H1 (cell line): ENCODE results near the gene XPO5. TPM values are rescaled to one million over a fixed set of nuclear protein-coding genes. Genes with fewer than 3 reads are reported as not detected.

Experiments
- CTCF ChIA-PET: fragments of 300-600 bp; sonication (Branson Sonifier 250); formaldehyde crosslinking; loops from one replicate; lab custom pipeline; 2021; ENCODE audit not compliant: partially characterized antibody; lab: Charles Lee
- POLR2A ChIA-PET: fragments of 300-600 bp; sonication (Branson Sonifier 250); formaldehyde crosslinking; loops from one replicate; lab custom pipeline; 2021; ENCODE audit warnings: inconsistent platforms; ENCODE audit not compliant: partially characterized antibody; lab: Charles Lee
- DNase-seq, 2 experiments: peaks; one replicate each; pipeline versions ENCODE4 v3.0.0 to v3.0.0-alpha.2; 2010 to 2022; ENCODE audit warnings: low spot score in 2 of 2, low read depth in 1 of 2, mixed read lengths in 1 of 2
- FAIRE-seq: peaks from 2 replicates; lab custom pipeline; 2011; peaks lifted over from hg19 to GRCh38; lab: Jason Lieb, UNC
- H2AFZ ChIP-seq: 2 replicates; pipeline ENCODE4 v1.8.1; 2012; ENCODE audit warnings: low read length, inconsistent platforms
- H2AK5ac ChIP-seq: 2 replicates; pipeline ENCODE4 v1.6.1; 2013; ENCODE audit warnings: low read depth, low read length
- H2BK120ac ChIP-seq: replicated peaks from 2 replicates; pipeline ENCODE3; 2013; ENCODE audit warnings: low read depth, low read length, inconsistent platforms
- H2BK12ac ChIP-seq: 2 replicates; pipeline ENCODE4 v1.6.1; 2013; ENCODE audit warnings: low read depth, low read length
- H2BK15ac ChIP-seq: 2 replicates; pipeline ENCODE4 v1.6.1; 2013; ENCODE audit warnings: low read length
- H2BK20ac ChIP-seq: 2 replicates; pipeline ENCODE4 v1.6.1; 2013; ENCODE audit warnings: low read length
- H2BK5ac ChIP-seq: 2 replicates; pipeline ENCODE4 v1.6.1; 2013; ENCODE audit warnings: low read depth, low read length
- H3K14ac ChIP-seq: 2 replicates; pipeline ENCODE4 v1.6.1; 2013; ENCODE audit warnings: inconsistent platforms; ENCODE audit not compliant: insufficient read length
- H3K18ac ChIP-seq: 2 replicates; pipeline ENCODE4 v1.6.1; 2013; ENCODE audit warnings: low read length; ENCODE audit errors: extremely low read depth
- H3K23ac ChIP-seq: 2 replicates; pipeline ENCODE4 v1.6.1; 2013; ENCODE audit warnings: inconsistent platforms; ENCODE audit not compliant: insufficient read length
- H3K23me2 ChIP-seq: 2 replicates; pipeline ENCODE4 v1.6.1; 2013; ENCODE audit warnings: low read depth, low read length
- H3K27ac ChIP-seq: 2 replicates; pipeline ENCODE4 v1.6.1; 2011; ENCODE audit warnings: low read depth, low read length, inconsistent platforms
- H3K27me3 ChIP-seq, 4 experiments: replicated peaks in 1 of 4; 1 replicate in 1 of 4; 2 replicates in 3 of 4; pipeline versions ENCODE4 v1.6.1 to v1.8.1; 2011 to 2013; ENCODE audit warnings: low read length in 3 of 4, mild to moderate bottlenecking in 3 of 4, inconsistent platforms in 2 of 4, mixed read lengths in 2 of 4, moderate library complexity in 1 of 4; ENCODE audit not compliant: control insufficient read depth in 3 of 4, insufficient read depth in 3 of 4; ENCODE audit errors: extremely low read depth in 1 of 4
- H3K36me3 ChIP-seq, 4 experiments: 2 replicates each; pipeline versions ENCODE4 v1.6.1 to v1.8.1; 2011 to 2013; ENCODE audit warnings: mild to moderate bottlenecking in 4 of 4, low read length in 3 of 4, moderate library complexity in 2 of 4, control low read depth in 1 of 4, inconsistent platforms in 1 of 4; ENCODE audit not compliant: insufficient read depth in 4 of 4, control insufficient read depth in 2 of 4
- H3K4ac ChIP-seq: replicated peaks from 2 replicates; pipeline ENCODE3; 2013; ENCODE audit warnings: low read length, low read depth, mixed read lengths, inconsistent platforms; ENCODE audit not compliant: insufficient read length
- H3K4me1 ChIP-seq, 4 experiments: replicated peaks in 1 of 4; 1 replicate in 1 of 4; 2 replicates in 3 of 4; pipeline versions ENCODE4 v1.6.1 to v1.8.1; 2011 to 2013; ENCODE audit warnings: low read length in 3 of 4, inconsistent platforms in 2 of 4, mixed read lengths in 1 of 4; ENCODE audit not compliant: insufficient read depth in 4 of 4, control insufficient read depth in 3 of 4
- H3K4me2 ChIP-seq, 2 experiments: 2 replicates each; pipeline versions ENCODE4 v1.6.1 to v1.8.1; 2011 to 2013; ENCODE audit warnings: low read depth in 2 of 2, low read length in 2 of 2, control low read depth in 1 of 2, inconsistent platforms in 1 of 2, mild to moderate bottlenecking in 1 of 2; ENCODE audit not compliant: insufficient read depth in 1 of 2
- H3K4me3 ChIP-seq, 4 experiments: fragments of 200-600, 300-600 bp in 1 of 4; sonication (generic), shearing (Covaris generic), sonication (Bioruptor Twin) in 1 of 4; 2 replicates each; pipeline versions ENCODE4 v1.5.1 to v1.8.1; 2011 to 2016; ENCODE audit warnings: low read length in 4 of 4, low read depth in 3 of 4, control low read depth in 2 of 4, inconsistent platforms in 2 of 4, mild to moderate bottlenecking in 2 of 4, mixed read lengths in 1 of 4, moderate library complexity in 1 of 4; ENCODE audit not compliant: insufficient read depth in 2 of 4; ENCODE audit errors: extremely low read depth in 1 of 4
- H3K56ac ChIP-seq: replicated peaks from 2 replicates; pipeline ENCODE3; 2013; ENCODE audit warnings: low read depth, mild to moderate bottlenecking, mixed read lengths, low read length, inconsistent platforms; ENCODE audit not compliant: insufficient read length
- H3K79me1 ChIP-seq: 2 replicates; pipeline ENCODE4 v1.6.1; 2013; ENCODE audit warnings: low read depth, low read length, control low read depth
- H3K79me2 ChIP-seq, 2 experiments: 2 replicates each; pipeline versions ENCODE4 v1.6.1 to v1.8.1; 2012 to 2013; ENCODE audit warnings: low read length in 2 of 2, mild to moderate bottlenecking in 2 of 2, inconsistent platforms in 1 of 2; ENCODE audit not compliant: insufficient read depth in 2 of 2, control insufficient read depth in 1 of 2
- H3K9ac ChIP-seq, 4 experiments: replicated peaks in 1 of 4; 1 replicate in 1 of 4; 2 replicates in 3 of 4; pipeline versions ENCODE4 v1.6.1 to v1.8.1; 2011 to 2013; ENCODE audit warnings: low read depth in 3 of 4, low read length in 3 of 4, control low read depth in 2 of 4, mild to moderate bottlenecking in 2 of 4, moderate library complexity in 2 of 4, inconsistent platforms in 1 of 4; ENCODE audit errors: extremely low read depth in 1 of 4
- H3K9me3 ChIP-seq, 2 experiments: 2 replicates each; pipeline versions ENCODE4 v1.6.1 to v1.8.1; 2012 to 2013; ENCODE audit warnings: mild to moderate bottlenecking in 2 of 2, moderate library complexity in 2 of 2, control low read depth in 1 of 2, inconsistent platforms in 1 of 2, low read depth in 1 of 2, low read length in 1 of 2, mixed read lengths in 1 of 2; ENCODE audit not compliant: insufficient read depth in 2 of 2
- H4K20me1 ChIP-seq, 2 experiments: replicated peaks in 1 of 2; 2 replicates each; pipeline versions ENCODE3 to v1.8.1; 2011 to 2013; ENCODE audit warnings: inconsistent platforms in 2 of 2, low read length in 2 of 2, mild to moderate bottlenecking in 1 of 2; ENCODE audit not compliant: insufficient read depth in 2 of 2, control insufficient read depth in 1 of 2
- H4K5ac ChIP-seq: 2 replicates; pipeline ENCODE4 v1.6.1; 2013; ENCODE audit warnings: low read length, low read depth, mixed read lengths, inconsistent platforms; ENCODE audit not compliant: insufficient read length
- H4K8ac ChIP-seq: 2 replicates; pipeline ENCODE4 v1.8.0; 2013; ENCODE audit warnings: mild to moderate bottlenecking, moderate library complexity, low read length, inconsistent platforms; ENCODE audit not compliant: insufficient read depth; ENCODE audit errors: extremely low read depth
- H4K91ac ChIP-seq: replicated peaks from 2 replicates; pipeline ENCODE3; 2013; ENCODE audit warnings: low read length, mixed read lengths, inconsistent platforms; ENCODE audit not compliant: insufficient read length
- ATF3 ChIP-seq: IDR thresholded peaks from 2 replicates; pipeline ENCODE4 v1.6.1; 2011; ENCODE audit warnings: low read depth, mild to moderate bottlenecking, low read length; ENCODE audit not compliant: insufficient read depth
- BCL11A ChIP-seq, 2 experiments: IDR thresholded peaks; one replicate each; pipeline ENCODE4 v1.6.1; 2011; ENCODE audit warnings: low read depth in 2 of 2, low read length in 2 of 2, mild to moderate bottlenecking in 2 of 2
- EP300 ChIP-seq, 2 experiments: IDR thresholded peaks; 1 replicate in 1 of 2; 2 replicates in 1 of 2; pipeline ENCODE4 v1.6.1; 2011 to 2012; ENCODE audit warnings: low read depth in 2 of 2, low read length in 2 of 2, mild to moderate bottlenecking in 2 of 2, borderline replicate concordance in 1 of 2, inconsistent platforms in 1 of 2, moderate library complexity in 1 of 2
- HDAC2 ChIP-seq, 2 experiments: fragments of 300-600 bp in 1 of 2; sonication (generic) in 1 of 2; IDR thresholded peaks; 2 replicates each; pipeline ENCODE4 v1.6.1; 2011 to 2012; ENCODE audit warnings: low read depth in 2 of 2, low read length in 2 of 2, mild to moderate bottlenecking in 2 of 2, moderate library complexity in 2 of 2, borderline replicate concordance in 1 of 2, inconsistent platforms in 1 of 2
- KDM4A ChIP-seq: IDR thresholded peaks from one replicate; pipeline ENCODE4 v1.7.1; 2012; ENCODE audit warnings: low read depth, mild to moderate bottlenecking, moderate library complexity, low read length, inconsistent platforms; ENCODE audit not compliant: severe bottlenecking
- MAFK ChIP-seq: IDR thresholded peaks from 2 replicates; pipeline ENCODE4 v1.6.1; 2012; ENCODE audit warnings: low read depth, mild to moderate bottlenecking, improper control_type of control experiment, low read length
- RBBP5 ChIP-seq: IDR thresholded peaks from 2 replicates; pipeline ENCODE4 v1.7.1; 2012; ENCODE audit warnings: low read depth, mild to moderate bottlenecking, inconsistent platforms, low read length, moderate library complexity, borderline replicate concordance
- WGBS, 2 experiments: shearing (Covaris generic) in 1 of 2; methylation state at CpG; one replicate each; pipeline versions ENCODE4 v1.1.6 to v1.1.7; 2013 to 2015; ENCODE audit warnings: low lambda C conversion rate in 2 of 2, mixed read lengths in 2 of 2, inconsistent platforms in 1 of 2, low coverage in 1 of 2, missing lambda C conversion rate in 1 of 2; ENCODE audit not compliant: insufficient replicate concordance in 2 of 2, insufficient coverage in 1 of 2, insufficient read length in 1 of 2; ENCODE audit errors: extremely low coverage in 1 of 2, missing lambda C conversion rate in 1 of 2; 5-methylcytosine and 5-hydroxymethylcytosine counted together
- polyA plus RNA-seq, 7 experiments: library from polyadenylated mRNA; depleted of rRNA in 3 of 7; stranded (reverse) in 5 of 7; unstranded in 2 of 7; fragments of >200 nt in 5 of 7; fragments of 200-250 nt in 2 of 7; gene quantifications; 1 replicate in 5 of 7; 2 replicates in 1 of 7; 4 replicates in 1 of 7; pipeline versions ENCODE4 v1.2.1 to v1.2.3, GENCODE V29; 2011 to 2013; ENCODE audit warnings: missing spikeins in 2 of 7, mixed read lengths in 2 of 7
- total RNA-seq: library from RNA; stranded (reverse); fragmentation: NEBNext Ultra II Directional; extraction: Animal tissue kit (Norgen Biotek cat#: 25700); gene quantifications from 2 replicates; pipeline ENCODE4 v1.2.1, GENCODE V29; 2021
- TF ChIP-seq, protein P1 (sequence below): IDR thresholded peaks from 2 replicates; pipeline ENCODE4 v1.6.1; 2012; ENCODE audit warnings: low read length, inconsistent platforms
- TF ChIP-seq, protein P2 (sequence below): IDR thresholded peaks from 2 replicates; pipeline ENCODE4 v1.6.1; 2012; ENCODE audit warnings: inconsistent platforms

The XPO5 gene
- total and polyA plus RNA-seq, 2 of the 8 experiments (the other 6 are each of a cell fraction or from before 2014, with no cell fraction given), result 80.6 to 95.7 TPM

GRCh38 chr6:43490523-43490939 lies 85.3 kb downstream of the XPO5 start:
- Histone ChIP-seq H3K14ac (no peak overlapping the region), H2BK20ac (no peak overlapping the region), H3K23me2 (no peaks in the 10 kb centered on the region), H3K23ac (no peak overlapping the region), H3K4me3 (no peak overlapping the region), H3K9ac (no peak overlapping the region), H3K79me2 (peaks cover 4 to 66% of the 10 kb centered on the region in 2 experiments), H2BK5ac (no peak overlapping the region), H3K56ac (no peak overlapping the region), H4K5ac (no peak overlapping the region), H2BK12ac (no peak overlapping the region), H2AK5ac (no peak overlapping the region), H3K27me3 (no peaks in the 10 kb centered on the region), H3K4ac (no peak overlapping the region), H4K8ac (no peak overlapping the region), H3K4me1 (peaks cover 3 to 14% (median 8%) of the 10 kb centered on the region in 4 experiments; a peak in 6 of 7 replicates), H4K20me1 (peaks cover 20 to 41% of the 10 kb centered on the region in 2 experiments), H3K4me2 (no peak overlapping the region), H4K91ac (no peak overlapping the region), H3K18ac (no peak overlapping the region), H2AFZ (no peak overlapping the region), H2BK120ac (no peak overlapping the region), H3K79me1 (peaks cover 28% of the 10 kb centered on the region), H2BK15ac (no peak overlapping the region), H3K36me3 (0 out of 8 replicates have a peak, but pooled peaks cover 0 to 1% (median 0%) of the 10 kb centered on the region in 4 experiments), H3K27ac (no peak overlapping the region), H3K9me3 (no peaks in the 10 kb centered on the region)
- WGBS, 2 experiments, result 96% methylated on average over 6 of the region's 6 CpGs; no CpG with 5 or more reads in 1 of the 2 experiments
- ChIA-PET POLR2A (interaction anchor here (0.9 to 4.1 kb wide), 6 partner anchors 11 to 63 kb away, joined by 3 to 19 read pairs (median 6); partner anchors contain the start of genes ABCC10, LRRC73 and TJAP1), CTCF (interaction anchor here (24.2 to 32.9 kb wide), 3 partner anchors 7 to 34 kb away, joined by 495 to 536 read pairs (median 536); partner anchors contain the start of genes DLK2, LRRC73 and TJAP1)
- DNase-seq, result no peak
- no peak for FAIRE-seq
- TF ChIP-seq RBBP5 (no peak), BCL11A (IDR thresholded peaks at IDR 0.05; ENCODE audit: low read depth in 2 of 2, low read length in 2 of 2) (no peak), ATF3 (no peak), HDAC2 (IDR thresholded peaks at IDR 0.05; ENCODE audit: borderline replicate concordance in 1 of 2, low read depth in 2 of 2, low read length in 2 of 2) (no peak), MAFK (no peak), EP300 (IDR thresholded peaks at IDR 0.05; ENCODE audit: borderline replicate concordance in 1 of 2, low read depth in 2 of 2, low read length in 2 of 2) (no peak), KDM4A (no peak)
- TF ChIP-seq, protein P1, sequence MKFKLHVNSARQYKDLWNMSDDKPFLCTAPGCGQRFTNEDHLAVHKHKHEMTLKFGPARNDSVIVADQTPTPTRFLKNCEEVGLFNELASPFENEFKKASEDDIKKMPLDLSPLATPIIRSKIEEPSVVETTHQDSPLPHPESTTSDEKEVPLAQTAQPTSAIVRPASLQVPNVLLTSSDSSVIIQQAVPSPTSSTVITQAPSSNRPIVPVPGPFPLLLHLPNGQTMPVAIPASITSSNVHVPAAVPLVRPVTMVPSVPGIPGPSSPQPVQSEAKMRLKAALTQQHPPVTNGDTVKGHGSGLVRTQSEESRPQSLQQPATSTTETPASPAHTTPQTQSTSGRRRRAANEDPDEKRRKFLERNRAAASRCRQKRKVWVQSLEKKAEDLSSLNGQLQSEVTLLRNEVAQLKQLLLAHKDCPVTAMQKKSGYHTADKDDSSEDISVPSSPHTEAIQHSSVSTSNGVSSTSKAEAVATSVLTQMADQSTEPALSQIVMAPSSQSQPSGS, result no peak
- TF ChIP-seq, protein P2, sequence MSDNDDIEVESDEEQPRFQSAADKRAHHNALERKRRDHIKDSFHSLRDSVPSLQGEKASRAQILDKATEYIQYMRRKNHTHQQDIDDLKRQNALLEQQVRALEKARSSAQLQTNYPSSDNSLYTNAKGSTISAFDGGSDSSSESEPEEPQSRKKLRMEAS, result no peak
